HL-60 (cell line): ENCODE data around the gene TACR2.

Experiments
- DNase-seq, 2 experiments: peaks; one replicate each; pipeline ENCODE4 v3.0.0-alpha.2; 2010 to 2020; ENCODE audit warnings: low read depth in 1 of 2, low spot score in 1 of 2
- H3K27ac ChIP-seq: fragments of 250-450 bp; sonication (Bioruptor Pico); replicated peaks from 2 replicates; pipeline ENCODE4 v1.5.1; 2020; ENCODE audit warnings: mild to moderate bottlenecking, moderate library complexity
- H3K27me3 ChIP-seq: fragments of 250-450 bp; sonication (Bioruptor Pico); 2 replicates; pipeline ENCODE4 v1.5.1; 2021; ENCODE audit warnings: mild to moderate bottlenecking, moderate library complexity; ENCODE audit not compliant: insufficient read depth, poor library complexity, severe bottlenecking
- H3K4me3 ChIP-seq: replicated peaks from 2 replicates; pipeline ENCODE4 v1.5.1; 2011; ENCODE audit warnings: mild to moderate bottlenecking, control low read depth, low read length; ENCODE audit not compliant: insufficient read depth
- CTCF ChIP-seq: IDR thresholded peaks from one replicate; pipeline ENCODE4 v1.5.1; 2011; ENCODE audit warnings: low read length, control low read depth, inconsistent platforms; ENCODE audit not compliant: insufficient read depth
- GABPA ChIP-seq: IDR thresholded peaks from 2 replicates; pipeline ENCODE4 v1.6.1; 2012; ENCODE audit warnings: low read depth
- POLR2AphosphoS5 ChIP-seq: IDR thresholded peaks from 2 replicates; pipeline ENCODE4 v1.6.1; 2012; ENCODE audit warnings: low read depth
- REST ChIP-seq: IDR thresholded peaks from 2 replicates; pipeline ENCODE4 v1.6.1; 2012; ENCODE audit warnings: low read depth; ENCODE audit not compliant: insufficient replicate concordance
- SPI1 ChIP-seq: IDR thresholded peaks from 2 replicates; pipeline ENCODE4 v1.6.1; 2012; ENCODE audit warnings: low read depth, mild to moderate bottlenecking, borderline replicate concordance

TACR2 gene

GRCh38 chr10:69398466-69398865 lies 18.3 kb downstream of the TACR2 start:
- no peak overlapping the region for H3K4me3 ChIP-seq
- TF ChIP-seq POLR2AphosphoS5, result no peak
- TF ChIP-seq GABPA, result no peak
- no peak for TF ChIP-seq REST
- no peak for TF ChIP-seq SPI1
- TF ChIP-seq CTCF, result no peak
- H3K27ac ChIP-seq, result no peak overlapping the region
- no peaks in the 10 kb centered on the region for H3K27me3 ChIP-seq
- DNase-seq, result no peak

- no peak for DNase-seq
- no peak for TF ChIP-seq GABPA
- TF ChIP-seq SPI1, result no peak
- TF ChIP-seq CTCF, result no peak
- no peak for TF ChIP-seq REST
- TF ChIP-seq POLR2AphosphoS5, result no peak
- Histone ChIP-seq H3K27ac (no peak overlapping the region), H3K4me3 (no peak overlapping the region), H3K27me3 (no peaks in the 10 kb centered on the region)
Measured at GRCh38 chr10:69397972-69398371, 18.7 kb downstream of the TACR2 start.

GRCh38 chr10:69394020-69394419 lies 22.7 kb downstream of the TACR2 start:
- TF ChIP-seq CTCF (no peak), REST (no peak), GABPA (no peak), POLR2AphosphoS5 (no peak), SPI1 (no peak)
- Histone ChIP-seq H3K27me3 (no peaks in the 10 kb centered on the region), H3K27ac (no peak overlapping the region), H3K4me3 (no peak overlapping the region)
- DNase-seq, result no peak
